HG02642 (cell line): ENCODE data around the gene ZFYVE9.
"Not testable (repeated sequence)": the region's sequence is repeated elsewhere in the genome, so short reads cannot be mapped to it uniquely, and the experiment has no call there.

Experiments used
- ATAC-seq: cut with Tn5 transposase; IDR thresholded peaks from one replicate; pipeline ENCODE4 v1.9.1; 2021; ENCODE audit warnings: mild to moderate bottlenecking; ENCODE audit not compliant: unreplicated experiment, poor library complexity

The ZFYVE9 gene

GRCh38 chr1:52190500-52191252, 48.8 kb downstream of the ZFYVE9 start:
- no peak for ATAC-seq

- ATAC-seq: no peak
These were observed 49.6 kb downstream of the ZFYVE9 start for GRCh38 chr1:52191395-52191965.

DNA sequence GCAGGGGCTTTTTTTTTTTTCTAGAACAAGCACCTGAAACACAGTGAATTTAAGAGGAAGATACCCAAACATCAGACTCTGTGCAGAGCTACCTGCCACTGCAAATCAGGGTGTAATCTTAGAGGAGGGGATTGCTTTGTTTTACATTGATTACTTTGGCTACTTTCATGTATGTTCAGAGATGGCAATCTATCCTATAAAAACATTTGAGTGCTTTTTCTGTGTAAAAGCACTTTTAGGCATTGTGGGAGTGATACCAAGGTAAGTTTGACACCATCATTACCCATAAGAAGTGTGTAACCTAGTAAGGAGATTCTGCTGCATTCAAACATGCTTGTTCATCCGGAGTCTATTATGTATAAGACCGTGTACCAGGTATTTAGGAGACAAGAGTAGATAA, 50.1 kb downstream of the ZFYVE9 start:
- no peak for ATAC-seq

GRCh38 chr1:52192436-52192835, 50.5 kb downstream of the ZFYVE9 start:
- no peak for ATAC-seq

DNA sequence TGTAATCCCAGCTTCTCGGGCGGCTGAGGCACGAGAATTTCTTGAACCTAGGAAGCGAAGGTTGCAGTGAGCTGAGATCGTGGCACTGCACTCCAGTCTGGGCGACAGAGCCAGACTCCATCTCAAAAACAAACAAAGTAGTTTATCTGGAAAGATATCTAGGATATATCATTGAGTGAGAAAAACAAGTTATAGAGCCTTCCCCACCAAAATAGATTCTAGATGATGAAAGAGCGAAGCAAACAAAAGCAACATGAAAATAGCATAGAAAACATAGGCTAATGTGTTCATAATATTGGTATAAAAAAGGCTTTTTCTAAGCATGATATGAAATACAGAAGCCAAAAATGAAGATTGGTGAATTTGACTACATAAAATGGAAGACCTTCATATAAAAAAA, 52.1 kb downstream of the ZFYVE9 start:
- no peak for ATAC-seq

DNA sequence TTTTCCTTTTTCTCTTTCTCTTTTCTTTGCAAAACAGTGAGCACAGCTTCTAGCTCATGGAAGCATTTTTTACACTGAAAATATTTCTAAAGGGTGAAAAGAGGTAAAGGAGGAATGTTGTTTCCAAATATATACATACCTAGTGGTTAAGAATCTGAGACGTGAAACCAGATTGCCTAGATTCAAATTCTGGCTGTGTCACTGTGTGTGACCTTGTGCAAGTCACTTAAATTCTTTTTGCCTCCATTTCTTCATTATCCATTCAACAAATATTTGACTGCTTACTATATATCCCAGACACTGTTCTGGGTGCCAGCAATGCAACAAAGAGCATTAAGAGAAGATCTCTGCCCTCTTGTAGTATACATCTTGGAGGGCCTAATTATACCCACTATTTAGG, 53.3 kb downstream of the ZFYVE9 start:
- no peak for ATAC-seq

GRCh38 chr1:52203935-52204625, 62.2 kb downstream of the ZFYVE9 start:
- no peak for ATAC-seq

- ATAC-seq: no peak
These were observed 62.8 kb downstream of the ZFYVE9 start for GRCh38 chr1:52204696-52205095.

- not testable (repeated sequence) for ATAC-seq
These were observed 64.8 kb downstream of the ZFYVE9 start for GRCh38 chr1:52206686-52207085.

- ATAC-seq: no peak
These were observed 67.5 kb downstream of the ZFYVE9 start for GRCh38 chr1:52209429-52209828.

DNA sequence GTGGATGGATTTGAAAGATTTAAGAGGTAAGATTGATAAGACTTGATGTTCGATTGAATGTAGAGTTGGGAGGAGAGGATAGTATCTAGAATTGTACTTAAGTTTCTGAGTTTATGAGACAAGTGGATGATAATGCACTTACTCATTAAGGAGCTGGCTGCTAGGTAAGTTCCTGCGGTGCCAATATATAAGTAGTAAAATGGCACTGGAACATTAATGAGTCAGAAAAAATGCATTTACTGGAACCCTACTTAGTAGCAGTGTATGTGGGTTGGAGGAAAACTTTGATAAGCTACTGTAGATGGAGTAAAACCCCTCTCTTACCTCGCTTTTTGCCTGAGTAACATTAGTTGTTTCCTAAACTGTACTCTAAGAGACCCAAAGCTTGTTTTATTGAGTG, 68.2 kb downstream of the ZFYVE9 start:
- no peak for ATAC-seq

- no peak for ATAC-seq
These were observed 75.1 kb downstream of the ZFYVE9 start for GRCh38 chr1:52216907-52217458.

DNA sequence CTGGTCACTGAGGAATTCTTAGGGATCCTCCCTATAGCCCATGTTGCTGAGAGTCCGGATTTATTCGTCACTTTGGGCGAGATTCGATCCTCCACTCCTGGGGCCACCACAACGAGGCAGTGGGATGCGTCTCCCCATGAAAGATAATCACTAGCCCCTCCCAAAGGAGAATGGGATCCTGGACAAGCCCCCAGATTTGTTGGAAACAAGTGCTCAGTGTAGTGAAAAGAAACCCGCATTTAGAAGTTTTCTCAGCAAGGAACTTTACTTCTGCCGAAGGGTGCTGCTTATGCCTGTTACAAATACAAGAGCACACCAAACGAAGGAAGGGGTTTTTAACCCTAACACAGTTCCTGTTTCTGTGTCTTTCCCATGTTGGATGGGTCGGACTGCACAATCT, 83.3 kb downstream of the ZFYVE9 start:
- ATAC-seq: no peak

DNA sequence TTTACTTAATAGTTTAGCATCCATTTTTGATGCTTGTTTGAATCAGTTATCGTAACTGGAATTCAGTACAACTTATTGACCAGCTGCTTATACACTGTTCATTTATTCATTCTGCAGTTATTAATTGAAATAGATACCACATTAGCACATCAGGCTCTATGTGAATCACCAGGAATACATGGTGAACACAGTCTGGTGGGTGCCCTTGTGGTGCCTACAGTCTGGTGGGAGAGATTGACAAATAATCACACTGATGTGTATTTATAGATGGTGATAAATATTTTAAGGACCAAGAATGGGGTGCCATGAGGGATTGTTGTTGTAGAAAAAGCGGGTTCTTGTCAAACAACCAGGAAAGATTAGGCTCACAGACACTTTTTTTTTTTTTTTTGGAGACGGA, 87.6 kb downstream of the ZFYVE9 start:
- ATAC-seq: no peak

DNA sequence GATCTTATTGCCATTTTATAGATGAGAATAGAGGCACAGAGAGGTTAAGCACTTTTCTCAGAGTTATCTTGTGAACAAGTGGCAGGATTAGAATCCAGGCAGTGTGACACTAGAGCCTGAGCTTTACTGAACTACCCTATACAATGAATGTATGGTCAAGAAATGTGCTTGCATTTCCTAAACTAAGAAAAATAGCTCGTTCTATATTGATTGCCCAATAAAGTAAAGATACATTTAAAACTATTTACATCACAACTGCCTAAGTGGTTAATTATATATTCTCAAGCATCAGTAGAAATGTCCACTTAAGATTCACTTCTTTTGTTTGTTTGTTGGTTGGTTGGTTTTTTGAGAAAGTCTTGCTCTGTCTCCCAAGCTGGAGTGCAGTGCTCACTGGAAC, 91.6 kb downstream of the ZFYVE9 start:
- no peak for ATAC-seq

GRCh38 chr1:52234014-52234413, 92.1 kb downstream of the ZFYVE9 start:
- no peak for ATAC-seq

DNA sequence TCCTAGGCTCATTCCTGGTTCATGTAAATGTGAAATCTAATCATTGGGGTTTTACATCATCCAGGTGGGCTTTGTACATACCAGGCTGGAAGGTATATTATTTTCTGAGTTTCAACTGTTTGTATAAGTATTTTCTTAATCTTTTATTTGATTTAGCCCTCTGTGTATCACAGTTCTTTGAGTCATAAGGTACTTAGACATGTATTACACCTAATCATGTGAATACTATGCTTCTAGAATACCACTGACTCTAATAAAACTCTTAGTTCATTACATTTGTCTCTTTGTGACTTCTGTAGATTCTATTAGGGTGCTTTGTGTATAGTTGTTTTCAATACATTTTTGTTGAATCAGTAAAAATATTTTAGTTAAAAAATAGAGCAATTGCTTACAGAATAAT, 92.8 kb downstream of the ZFYVE9 start:
- ATAC-seq: no peak

GRCh38 chr1:52235646-52236045, 93.8 kb downstream of the ZFYVE9 start:
- ATAC-seq: no peak

- no peak for ATAC-seq
These were observed 95.5 kb downstream of the ZFYVE9 start for GRCh38 chr1:52237430-52237829.

DNA sequence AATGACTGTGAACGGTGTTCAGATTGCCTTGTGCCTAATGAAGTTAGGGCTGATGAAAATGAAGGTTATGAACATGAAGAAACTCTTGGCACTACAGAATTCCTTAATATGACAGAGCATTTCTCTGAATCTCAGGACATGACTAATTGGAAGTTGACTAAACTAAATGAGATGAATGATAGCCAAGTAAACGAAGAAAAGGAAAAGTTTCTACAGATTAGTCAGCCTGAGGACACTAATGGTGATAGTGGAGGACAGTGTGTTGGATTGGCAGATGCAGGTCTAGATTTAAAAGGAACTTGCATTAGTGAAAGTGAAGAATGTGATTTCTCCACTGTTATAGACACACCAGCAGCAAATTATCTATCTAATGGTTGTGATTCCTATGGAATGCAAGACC, 96.6 kb downstream of the ZFYVE9 start:
- no peak for ATAC-seq
